Large intestine (tissue), 1 donor: Measurements from ENCODE around the gene RASSF9. TPM values are rescaled to one million over a fixed set of nuclear protein-coding genes. Genes with fewer than 3 reads are reported as not detected.

Experiments used
- polyA plus RNA-seq: library from polyadenylated mRNA; unstranded; fragments of 120-200 nt; gene quantifications from one replicate; pipeline ENCODE4 v1.2.1, GENCODE V29; 2013

Gene RASSF9
- polyA plus RNA-seq, 1 donor, result 2.4 TPM

Other genes with a start within 250 kb of the RASSF9 start
- gene NTS, start 37.9 kb upstream of the RASSF9 start, polyA plus RNA-seq, result 126 TPM